Medulla oblongata (tissue), 1 donor: ENCODE measurements around the gene MS4A15.
"Not testable (repeated sequence)": the region's sequence is repeated elsewhere in the genome, so short reads cannot be mapped to it uniquely, and the experiment has no call there.

Experiments used
- DNase-seq: peaks from one replicate; pipeline ENCODE4 v3.0.0-alpha.2; 2015; ENCODE audit errors: extremely low spot score

Gene MS4A15

DNA sequence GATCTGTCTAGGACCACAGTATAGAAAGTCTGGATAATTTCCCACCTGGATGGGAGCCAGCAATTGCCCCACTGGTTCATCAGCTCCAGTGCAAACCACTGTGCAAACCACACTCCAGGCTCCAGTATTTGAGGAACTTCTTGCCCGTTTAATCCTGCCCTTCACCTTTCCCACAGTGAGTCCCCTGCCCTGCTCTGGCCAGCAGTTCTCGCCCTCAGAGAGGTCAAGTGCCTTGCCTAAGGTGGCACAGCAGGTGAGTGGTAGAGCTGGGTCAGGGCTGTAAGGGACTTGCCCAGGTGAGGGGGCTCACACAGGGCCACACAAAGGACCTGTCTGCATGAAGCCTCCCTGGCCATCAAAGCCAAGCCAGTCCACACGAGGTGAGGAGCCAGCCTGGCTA, 52.6 kb downstream of the MS4A15 start:
- DNase-seq: no peak

DNA sequence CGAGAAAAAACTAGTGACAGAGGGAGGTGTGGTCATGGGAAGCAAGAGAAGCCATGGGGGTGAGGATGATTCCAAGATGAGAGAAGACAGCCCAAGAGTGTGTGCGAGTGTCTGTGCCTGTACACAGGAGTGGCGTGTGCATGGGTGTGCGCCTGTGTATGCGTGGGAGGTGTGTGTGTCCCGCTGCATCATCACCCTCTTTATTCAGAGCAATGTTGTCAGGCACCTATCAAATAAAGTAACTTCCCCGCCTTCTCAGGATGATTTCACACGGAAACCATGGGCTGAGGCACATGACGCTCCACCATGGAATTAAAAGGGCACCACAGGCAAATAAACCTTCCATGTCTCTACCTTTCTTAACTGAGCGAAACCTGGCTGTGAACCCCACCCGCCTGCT, 53.0 kb downstream of the MS4A15 start:
- DNase-seq: no peak

- no peak for DNase-seq
Measured at GRCh38 chr11:60810151-60810550, 53.5 kb downstream of the MS4A15 start.

DNA sequence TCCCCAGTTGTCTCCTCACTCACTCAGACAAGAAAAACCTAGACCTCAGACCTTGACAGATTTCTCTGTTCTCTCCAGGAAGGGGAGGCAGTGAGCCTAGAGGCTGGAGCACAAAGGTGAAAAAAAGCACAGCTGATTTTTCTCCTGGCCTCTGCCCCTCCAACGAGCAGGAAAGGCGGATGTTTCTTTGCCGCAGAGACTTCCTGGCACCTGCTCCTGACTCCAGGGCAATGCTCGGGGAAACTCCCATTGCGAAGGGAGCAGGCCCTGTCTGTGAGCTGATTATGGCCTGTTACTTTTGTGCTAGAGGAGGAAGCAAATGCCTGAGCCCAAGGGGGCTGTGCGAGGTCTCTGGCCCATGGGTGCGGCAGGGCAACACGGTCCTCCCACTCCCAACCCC, 53.9 kb downstream of the MS4A15 start:
- no peak for DNase-seq

DNA sequence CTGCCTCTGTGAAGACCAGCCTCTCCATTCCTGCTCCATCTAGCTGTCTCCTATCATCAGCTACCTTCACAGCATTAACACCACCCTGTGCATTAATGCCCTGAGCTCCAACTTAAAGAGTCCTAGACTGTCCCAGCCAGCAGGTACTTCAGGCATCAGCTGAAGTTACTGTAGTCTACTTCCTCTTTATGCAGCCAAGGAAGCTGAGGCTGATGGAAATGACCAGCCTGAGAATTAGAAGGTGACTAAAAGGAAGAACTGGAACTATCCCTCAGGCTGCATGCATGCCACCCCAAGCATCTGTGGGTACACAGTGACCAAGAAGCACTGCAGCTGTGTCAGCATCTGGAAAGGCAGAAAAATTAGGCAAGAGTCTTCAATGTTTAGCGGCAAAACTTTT, 56.7 kb downstream of the MS4A15 start:
- DNase-seq: no peak

DNA sequence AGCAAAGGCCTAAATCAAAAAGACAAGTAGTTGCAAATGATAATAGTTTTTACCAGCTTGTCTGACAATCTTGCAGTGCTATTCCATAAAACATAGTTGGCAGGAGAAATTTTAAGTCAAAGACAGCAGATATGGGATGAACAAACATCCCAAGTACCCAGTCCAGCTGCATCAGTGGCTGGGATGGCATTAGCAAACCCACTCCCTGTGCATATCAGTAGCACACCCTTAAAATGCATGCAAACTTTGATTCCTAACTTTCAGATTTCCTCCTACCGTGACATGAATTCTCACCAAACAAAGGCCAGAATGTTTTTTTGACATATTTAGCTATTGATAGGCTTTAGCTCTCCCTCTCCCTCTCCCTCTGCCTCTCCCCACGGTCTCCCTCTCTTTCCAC, 57.4 kb downstream of the MS4A15 start:
- DNase-seq: no peak

- DNase-seq: no peak
Measured at GRCh38 chr11:60816590-60817157, 60.0 kb downstream of the MS4A15 start.

DNA sequence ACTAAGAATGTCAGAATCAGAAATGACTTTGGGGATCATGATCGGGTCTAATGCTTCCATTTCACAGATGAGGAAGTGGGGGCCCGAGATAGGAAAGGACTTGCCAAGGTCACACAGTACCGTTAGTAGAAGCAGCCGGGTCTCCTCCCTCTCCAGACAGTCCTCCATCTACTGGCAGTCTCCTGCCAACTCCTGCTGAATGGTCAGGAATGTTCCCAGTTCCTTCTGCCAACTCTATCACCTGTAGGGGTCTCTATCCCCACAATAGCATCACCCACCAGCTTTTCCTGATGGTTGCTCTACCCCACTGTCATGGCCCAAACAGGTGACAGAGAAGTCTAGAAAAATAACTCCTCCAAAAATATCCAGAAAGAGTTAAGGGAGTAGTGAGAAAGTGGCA, 61.4 kb downstream of the MS4A15 start:
- no peak for DNase-seq

GRCh38 chr11:60821827-60822599, 65.3 kb downstream of the MS4A15 start:
- DNase-seq: no peak

- DNase-seq: not testable (repeated sequence)
Measured at GRCh38 chr11:60823745-60824306, 67.2 kb downstream of the MS4A15 start.

- DNase-seq: no peak
Measured at GRCh38 chr11:60825118-60825517, 68.5 kb downstream of the MS4A15 start.

GRCh38 chr11:60825790-60826189, 69.1 kb downstream of the MS4A15 start:
- no peak for DNase-seq
